ENCODE results near the gene HADH. TPM values are rescaled to one million over a fixed set of nuclear protein-coding genes. Genes with fewer than 3 reads are reported as not detected.

Gene HADH
- total RNA-seq, 1 experiment from 2014 or later: 13.0 TPM

DNA sequence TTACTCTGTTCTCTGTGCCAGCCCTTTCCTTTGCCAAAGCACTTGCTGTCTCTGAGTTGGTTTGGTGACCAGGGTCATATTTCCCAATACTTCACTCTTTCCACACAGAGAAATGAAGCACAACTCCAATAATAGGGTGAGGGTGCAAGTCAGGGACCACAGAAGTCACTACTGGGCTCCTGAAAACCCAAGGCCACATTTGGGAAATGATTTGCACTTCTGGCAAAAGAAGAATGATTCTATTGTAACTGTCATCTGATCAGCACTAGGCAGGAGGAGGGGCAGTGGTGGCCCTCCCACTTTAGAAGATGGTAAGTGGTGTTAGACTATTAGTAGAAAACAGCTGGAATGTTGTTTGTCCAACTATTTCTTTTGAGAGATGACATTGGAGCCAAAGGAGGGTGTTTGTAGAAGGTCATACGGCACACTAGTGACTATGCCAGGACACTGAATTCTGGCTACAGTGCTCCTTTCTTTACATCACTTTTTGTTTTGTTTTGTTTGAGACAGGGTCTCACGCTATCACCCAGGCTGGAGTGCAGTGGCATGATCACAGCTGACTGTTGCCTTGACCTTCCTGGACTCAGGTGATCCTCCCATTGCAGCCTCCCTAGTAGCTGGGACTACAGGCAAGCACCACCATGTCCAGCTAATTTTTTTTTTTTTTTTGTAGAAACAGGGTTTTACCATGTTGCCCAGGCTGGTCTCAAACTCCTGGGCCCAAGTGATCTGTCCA, 10.8 kb upstream of the HADH start:
- Histone ChIP-seq H3K4me3 (no peak overlapping the region), H3K27ac (no peak overlapping the region), H3K27me3 (replicated peaks) (no peaks in the 10 kb centered on the region), H3K4me1 (replicated peaks) (no peaks in the 10 kb centered on the region), H3K36me3 (no peaks in the 10 kb centered on the region), H3K9me3 (replicated peaks) (no peaks in the 10 kb centered on the region)
- DNase-seq (ENCODE audit: low read depth in 1 of 2, low spot score in 2 of 2): no peak

DNA sequence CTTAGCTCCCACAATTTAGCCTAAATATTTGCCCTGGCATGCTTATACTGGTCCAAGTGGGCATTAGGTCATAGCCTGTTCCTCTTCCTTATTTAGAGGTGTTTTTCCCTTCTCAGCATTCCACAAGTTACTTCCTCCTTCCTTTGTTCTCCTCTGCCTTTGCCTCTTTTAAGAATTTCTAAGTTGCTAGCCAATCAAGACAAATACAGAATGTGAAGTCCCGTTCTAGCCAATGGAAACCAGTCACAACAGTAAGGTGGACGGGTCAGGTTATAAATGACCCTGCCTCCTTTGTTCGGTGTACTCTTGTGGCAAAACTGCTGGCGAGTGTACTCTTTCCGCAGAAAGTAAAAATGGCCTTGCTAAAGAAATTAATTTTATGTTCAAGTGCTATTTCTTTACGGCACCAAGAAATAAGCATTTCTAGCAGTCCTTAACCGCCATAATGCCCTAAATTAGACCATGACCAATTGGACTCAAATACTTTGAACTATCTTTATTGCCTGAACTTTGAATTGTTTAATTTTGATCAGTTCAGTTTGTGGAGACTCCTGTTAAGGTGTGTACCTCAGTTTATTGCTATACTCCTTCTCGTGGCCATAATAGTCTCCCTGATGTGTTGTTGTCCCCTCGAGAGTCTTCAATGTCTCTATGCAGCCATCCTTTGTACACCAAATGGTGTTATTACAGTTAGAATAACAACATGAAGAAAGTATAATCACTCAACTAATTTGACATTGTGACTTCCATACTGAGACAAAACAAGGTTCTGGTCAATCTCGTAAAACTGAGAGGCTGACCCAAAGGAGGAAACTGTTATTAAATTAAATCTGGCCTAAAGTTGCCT, 1.6 kb upstream of the HADH start:
- H3K4me3 ChIP-seq: no peak overlapping the region
- no peaks in the 10 kb centered on the region for H3K27me3 ChIP-seq (replicated peaks)
- no peaks in the 10 kb centered on the region for H3K9me3 ChIP-seq (replicated peaks)
- no peak overlapping the region for H3K27ac ChIP-seq
- peaks cover 21% of the 10 kb centered on the region for H3K4me1 ChIP-seq (replicated peaks)
- DNase-seq (ENCODE audit: low read depth in 1 of 2, low spot score in 2 of 2): no peak
- H3K36me3 ChIP-seq: peaks cover 3% of the 10 kb centered on the region; the same call in 1 of the 2 replicates

DNA sequence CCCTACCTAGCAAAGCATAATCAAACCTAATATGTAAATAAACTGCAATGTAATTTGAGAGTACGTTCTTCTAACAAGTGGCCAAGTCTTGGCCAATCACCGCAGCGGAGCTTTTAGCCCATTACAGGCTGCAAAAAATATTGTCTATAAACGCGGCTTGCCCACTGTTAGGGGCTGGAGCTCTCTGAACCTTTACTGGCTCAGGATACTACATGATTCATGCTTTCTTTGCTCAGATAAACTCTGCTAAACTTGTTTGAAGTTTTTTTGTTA, 990 bp upstream of the HADH start:
- H3K4me3 ChIP-seq: no peak overlapping the region; the same call in 1 of the 2 replicates
- H3K27ac ChIP-seq: no peak overlapping the region
- no peak for DNase-seq (ENCODE audit: low read depth in 1 of 2, low spot score in 2 of 2)
- no peaks in the 10 kb centered on the region for H3K27me3 ChIP-seq (replicated peaks)
- peaks cover 3% of the 10 kb centered on the region; the same call in 1 of the 2 replicates for H3K36me3 ChIP-seq
- H3K9me3 ChIP-seq (replicated peaks): no peaks in the 10 kb centered on the region
- H3K4me1 ChIP-seq (replicated peaks): peaks cover 21% of the 10 kb centered on the region

DNA sequence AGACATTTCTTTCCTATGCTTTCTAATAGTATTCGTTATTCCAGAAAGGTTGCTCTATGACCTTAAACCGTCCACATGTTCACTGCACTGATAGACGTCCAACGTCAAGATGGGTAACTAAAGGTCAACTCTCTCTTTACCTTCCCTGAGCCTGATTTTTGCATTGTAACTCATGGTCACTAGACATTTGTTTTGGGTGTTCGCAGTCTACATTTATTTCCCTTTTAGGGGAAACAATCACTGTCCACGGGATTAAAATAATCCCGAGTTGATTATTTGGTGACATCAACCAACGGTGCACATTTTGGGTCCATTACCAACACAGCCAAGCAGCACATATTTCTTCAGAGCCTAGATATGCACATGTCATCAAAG, 540 bp upstream of the HADH start:
- Histone ChIP-seq H3K27me3 (replicated peaks) (no peaks in the 10 kb centered on the region), H3K27ac (peak overlapping the region; percentile 13; the same call in 1 of the 2 replicates), H3K9me3 (replicated peaks) (no peaks in the 10 kb centered on the region), H3K36me3 (peaks cover 3% of the 10 kb centered on the region; the same call in 1 of the 2 replicates), H3K4me1 (replicated peaks) (peaks cover 21% of the 10 kb centered on the region), H3K4me3 (peak overlapping the region; percentile 83)
- no peak for DNase-seq (ENCODE audit: low read depth in 1 of 2, low spot score in 2 of 2)

DNA sequence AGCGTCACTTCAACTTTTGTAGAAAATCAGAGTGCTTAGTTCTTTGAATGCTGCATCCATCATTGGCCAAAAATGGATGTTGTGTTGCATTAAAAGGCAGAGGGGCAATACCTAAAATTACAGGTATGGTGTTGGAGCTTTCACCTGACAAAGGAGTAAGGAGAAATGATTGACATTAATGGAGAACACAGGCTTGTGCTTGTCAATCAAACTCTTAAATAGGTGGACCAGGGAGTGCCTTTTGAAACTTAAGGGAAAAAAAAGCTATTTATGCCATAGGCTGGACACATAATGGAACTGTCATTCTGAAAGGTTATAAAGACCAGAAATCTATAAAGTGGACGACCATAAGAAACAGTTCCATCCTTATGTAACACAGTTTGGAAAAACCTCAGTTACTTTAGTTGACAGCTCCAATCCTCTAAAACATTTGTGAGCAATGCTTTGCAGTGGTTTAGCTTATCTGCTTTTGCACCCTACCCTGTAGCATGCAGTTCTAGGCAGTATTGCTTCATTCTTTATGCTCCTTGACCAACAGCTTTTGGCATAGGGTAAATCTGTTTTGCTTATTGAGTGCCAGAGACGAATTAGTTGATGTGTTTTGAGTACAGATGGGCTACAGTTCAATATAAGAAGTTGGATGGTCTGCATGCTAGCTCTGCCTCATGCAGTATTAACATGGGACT, 2.4 kb downstream of the HADH start:
- H3K36me3 ChIP-seq: peaks cover 3% of the 10 kb centered on the region; the same call in 1 of the 2 replicates
- H3K4me3 ChIP-seq: no peak overlapping the region
- no peaks in the 10 kb centered on the region for H3K27me3 ChIP-seq (replicated peaks)
- H3K27ac ChIP-seq: no peak overlapping the region
- H3K9me3 ChIP-seq (replicated peaks): no peaks in the 10 kb centered on the region
- DNase-seq (ENCODE audit: low read depth in 1 of 2, low spot score in 2 of 2): no peak
- H3K4me1 ChIP-seq (replicated peaks): peaks cover 28% of the 10 kb centered on the region

DNA sequence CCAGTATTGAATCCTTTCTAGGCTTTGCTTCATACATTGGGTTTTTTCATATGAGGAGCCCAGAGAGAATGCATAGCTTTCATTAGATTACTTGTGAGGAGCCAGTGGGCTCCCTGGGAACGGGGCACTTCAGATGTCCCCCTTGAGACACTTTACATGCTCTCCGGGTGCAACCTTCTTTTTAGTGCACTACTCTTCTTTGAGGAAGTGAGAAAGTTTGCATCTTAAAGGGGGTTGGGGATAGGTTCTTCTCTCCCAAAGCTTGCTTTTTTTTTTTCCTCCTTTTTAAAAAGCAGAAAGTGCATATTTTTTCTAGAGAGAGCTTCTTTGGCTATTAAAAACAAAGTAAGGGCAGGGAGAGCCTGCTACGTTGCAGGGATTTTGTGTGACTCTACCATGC, 4.3 kb downstream of the HADH start:
- Histone ChIP-seq H3K27ac (no peak overlapping the region), H3K36me3 (peaks cover 11% of the 10 kb centered on the region), H3K4me3 (no peak overlapping the region), H3K9me3 (replicated peaks) (no peaks in the 10 kb centered on the region), H3K4me1 (replicated peaks) (peaks cover 32% of the 10 kb centered on the region), H3K27me3 (replicated peaks) (no peaks in the 10 kb centered on the region)
- DNase-seq (ENCODE audit: low read depth in 1 of 2, low spot score in 2 of 2): no peak

DNA sequence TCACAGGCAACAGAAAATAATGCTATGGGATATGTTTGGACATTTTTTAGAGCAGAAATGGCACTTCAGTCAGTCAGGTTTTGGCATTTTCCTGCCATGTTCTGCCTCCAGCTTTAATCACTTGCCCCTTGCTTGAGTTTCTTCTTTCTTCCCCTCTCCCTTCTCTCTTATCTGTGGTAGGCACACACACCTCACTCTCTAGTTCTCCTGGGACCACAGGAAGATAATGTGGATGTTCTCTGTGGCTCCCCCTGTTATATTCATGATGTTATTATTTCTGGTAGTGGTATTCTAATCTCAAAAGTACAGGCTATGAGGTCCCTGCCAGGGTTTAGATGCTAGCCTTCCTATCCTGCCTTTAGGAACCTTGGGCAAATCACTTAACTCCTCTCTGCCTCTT, 5.2 kb downstream of the HADH start:
- no peak for DNase-seq (ENCODE audit: low read depth in 1 of 2, low spot score in 2 of 2)
- Histone ChIP-seq H3K9me3 (replicated peaks) (no peaks in the 10 kb centered on the region), H3K4me3 (no peak overlapping the region), H3K27ac (no peak overlapping the region), H3K36me3 (peaks cover 13% of the 10 kb centered on the region), H3K4me1 (replicated peaks) (peaks cover 28% of the 10 kb centered on the region), H3K27me3 (replicated peaks) (no peaks in the 10 kb centered on the region)

DNA sequence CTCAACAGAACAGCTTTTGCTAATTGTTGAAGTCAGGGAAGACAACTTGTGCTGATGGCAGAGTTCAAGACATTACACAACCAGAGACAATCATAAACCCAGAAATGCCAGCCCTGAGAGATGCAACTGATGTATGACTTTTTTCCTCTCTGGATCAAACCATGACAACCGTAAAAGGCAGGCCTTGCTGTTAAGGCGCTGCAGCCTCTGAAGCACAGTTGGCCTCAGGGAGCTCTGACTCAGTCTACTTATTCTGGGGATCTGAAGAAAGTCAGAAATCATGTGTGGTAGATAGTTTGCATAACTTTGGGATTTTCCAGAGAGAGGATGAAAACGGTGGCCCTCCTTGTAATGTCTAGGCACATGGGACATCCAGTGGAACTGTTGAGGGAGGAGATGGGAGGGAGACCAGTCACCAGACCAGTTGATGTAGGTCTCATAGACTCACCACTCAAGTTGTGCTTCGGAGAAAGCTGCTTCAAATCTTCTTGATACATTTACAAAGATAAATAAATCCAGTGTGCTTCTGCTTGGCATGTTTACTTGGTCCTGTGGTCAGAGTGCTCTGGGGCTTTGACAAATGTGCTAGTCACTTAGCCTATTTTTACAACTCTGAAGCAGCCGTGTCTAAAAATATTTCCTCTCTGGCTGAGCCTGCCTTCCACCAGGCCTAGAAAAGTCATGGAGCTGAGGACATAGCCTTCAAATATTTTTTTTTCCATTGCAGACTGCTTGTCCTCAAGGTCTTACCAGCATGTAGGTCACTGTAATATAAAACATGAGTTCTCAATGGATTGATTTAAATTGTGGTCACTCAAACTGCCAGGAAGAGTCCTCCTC, 7.5 kb downstream of the HADH start:
- Histone ChIP-seq H3K27me3 (replicated peaks) (no peaks in the 10 kb centered on the region), H3K27ac (peak overlapping the region; percentile 26), H3K9me3 (replicated peaks) (no peaks in the 10 kb centered on the region), H3K4me3 (no peak overlapping the region), H3K36me3 (peaks cover 12% of the 10 kb centered on the region), H3K4me1 (replicated peaks) (peaks cover 24% of the 10 kb centered on the region)
- DNase-seq (ENCODE audit: low read depth in 1 of 2, low spot score in 2 of 2): peak; percentile 60 to 67

DNA sequence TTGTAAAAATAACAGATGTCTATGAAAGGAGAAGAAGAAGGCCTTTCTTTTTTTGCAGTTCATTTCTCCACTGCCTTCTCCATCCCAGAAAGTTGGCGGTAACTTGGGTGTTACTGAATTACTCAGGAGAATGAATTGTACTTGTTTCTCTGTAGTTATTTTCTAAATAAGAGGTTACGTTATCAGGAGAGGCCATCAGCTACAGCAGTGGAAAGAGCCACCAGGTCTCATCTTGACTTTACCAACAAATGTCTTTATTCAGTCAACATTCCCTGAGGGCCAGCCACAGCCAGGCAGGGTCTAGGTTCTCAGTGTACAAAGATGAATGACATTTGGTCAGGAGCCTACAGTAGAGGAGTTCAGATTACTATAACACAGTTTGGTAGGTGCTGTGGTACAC, 8.1 kb downstream of the HADH start:
- peaks cover 24% of the 10 kb centered on the region for H3K4me1 ChIP-seq (replicated peaks)
- peaks cover 12% of the 10 kb centered on the region for H3K36me3 ChIP-seq
- no peak for DNase-seq (ENCODE audit: low read depth in 1 of 2, low spot score in 2 of 2)
- no peaks in the 10 kb centered on the region for H3K27me3 ChIP-seq (replicated peaks)
- H3K27ac ChIP-seq: peak overlapping the region; percentile 26
- H3K4me3 ChIP-seq: no peak overlapping the region
- no peaks in the 10 kb centered on the region for H3K9me3 ChIP-seq (replicated peaks)

DNA sequence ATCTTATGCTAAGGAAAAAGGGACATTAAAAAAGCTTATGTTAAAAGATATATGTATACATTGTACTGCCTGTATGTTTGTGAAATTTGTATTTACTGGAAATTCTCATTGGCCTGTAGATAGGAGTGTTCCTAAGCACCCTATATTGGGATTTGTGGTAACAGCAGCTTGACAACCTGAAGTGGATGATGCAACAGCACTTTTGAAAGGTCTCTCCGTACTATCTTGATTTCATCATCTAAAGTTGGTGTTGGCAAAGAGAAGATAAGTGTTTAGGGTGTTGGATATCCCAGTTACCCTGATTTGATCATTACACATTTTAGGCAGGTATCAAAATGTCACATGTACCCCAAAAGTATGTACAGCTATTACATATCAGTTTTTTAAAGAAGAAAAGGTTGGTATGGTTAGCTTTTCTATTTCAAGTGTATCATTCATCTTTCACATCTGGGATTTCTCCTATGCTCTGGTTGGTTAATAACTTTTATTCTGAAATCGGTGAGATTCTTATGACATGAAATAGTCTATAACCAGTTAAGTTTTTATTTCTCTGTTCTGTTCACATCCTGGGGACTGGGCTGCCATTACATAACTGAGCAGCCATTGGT, 10.3 kb downstream of the HADH start:
- H3K36me3 ChIP-seq: peaks cover 12% of the 10 kb centered on the region
- H3K27me3 ChIP-seq (replicated peaks): no peaks in the 10 kb centered on the region
- H3K4me3 ChIP-seq: no peak overlapping the region
- peaks cover 24% of the 10 kb centered on the region for H3K4me1 ChIP-seq (replicated peaks)
- no peaks in the 10 kb centered on the region for H3K9me3 ChIP-seq (replicated peaks)
- no peak overlapping the region for H3K27ac ChIP-seq
- no peak for DNase-seq (ENCODE audit: low read depth in 1 of 2, low spot score in 2 of 2)

DNA sequence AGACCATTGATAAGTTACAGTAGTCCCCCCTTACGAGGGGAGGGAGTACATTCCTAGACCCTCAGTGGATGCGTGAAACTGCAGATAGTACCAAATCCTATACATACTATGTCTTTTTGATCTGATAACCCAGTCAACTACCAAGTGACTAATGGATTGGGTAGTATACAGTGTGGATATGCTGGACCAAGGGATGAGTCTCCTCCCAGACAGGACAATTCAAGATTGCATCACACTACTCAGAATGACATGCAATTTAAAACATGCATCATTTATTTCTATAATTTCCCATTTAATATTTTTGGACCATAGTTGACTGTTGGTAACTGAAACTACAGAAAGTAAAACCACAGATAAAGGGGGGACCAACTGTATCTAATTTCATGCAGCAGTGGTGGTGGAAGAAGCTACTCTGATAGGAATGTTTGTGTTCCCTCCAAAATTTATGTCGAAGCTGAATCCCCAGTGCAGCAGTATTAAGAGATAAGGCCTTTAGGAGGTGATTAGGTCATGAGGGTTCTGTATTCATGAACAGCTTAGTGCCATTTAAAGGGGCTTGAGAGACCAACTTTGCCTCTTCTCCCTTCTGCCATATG, 11.9 kb downstream of the HADH start:
- Histone ChIP-seq H3K36me3 (peaks cover 12% of the 10 kb centered on the region), H3K9me3 (replicated peaks) (no peaks in the 10 kb centered on the region), H3K4me3 (no peak overlapping the region), H3K4me1 (replicated peaks) (peaks cover 22% of the 10 kb centered on the region), H3K27me3 (replicated peaks) (no peaks in the 10 kb centered on the region), H3K27ac (no peak overlapping the region)
- no peak for DNase-seq (ENCODE audit: low read depth in 1 of 2, low spot score in 2 of 2)

DNA sequence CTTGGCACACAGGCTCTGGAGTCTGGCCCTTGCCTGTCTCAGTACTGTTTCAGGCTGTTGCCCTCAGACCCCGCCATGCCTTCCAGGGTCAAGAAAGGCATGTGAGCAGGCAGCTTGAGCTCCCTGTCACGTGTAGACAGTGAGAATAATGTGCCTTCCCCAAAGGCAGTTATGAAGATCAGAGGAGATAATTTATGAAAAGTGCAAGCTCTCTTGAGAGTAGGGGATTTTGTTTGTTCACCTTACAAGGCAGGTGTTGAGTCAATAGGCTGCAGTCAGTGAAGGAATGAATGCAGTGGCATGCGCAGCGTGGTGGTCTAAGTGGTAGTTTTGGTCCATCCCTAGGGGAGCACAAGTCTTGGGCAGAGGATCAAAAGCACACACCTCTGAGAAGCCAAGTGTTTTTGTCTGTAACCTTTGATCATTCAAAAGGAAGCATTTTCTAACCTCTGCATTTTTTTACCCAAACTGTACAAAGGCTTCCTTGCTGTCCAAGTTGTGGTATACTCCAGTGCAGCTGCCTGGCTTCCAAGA, 14.4 kb downstream of the HADH start:
- H3K36me3 ChIP-seq: peaks cover 3% of the 10 kb centered on the region; the same call in 1 of the 2 replicates
- H3K9me3 ChIP-seq (replicated peaks): no peaks in the 10 kb centered on the region
- H3K4me1 ChIP-seq (replicated peaks): no peaks in the 10 kb centered on the region
- no peak overlapping the region for H3K4me3 ChIP-seq
- H3K27me3 ChIP-seq (replicated peaks): no peaks in the 10 kb centered on the region
- no peak for DNase-seq (ENCODE audit: low read depth in 1 of 2, low spot score in 2 of 2)
- no peak overlapping the region for H3K27ac ChIP-seq

Measured in SJSA1 (cell line).